ENCODE measurements around the gene KCNG2.

The KCNG2 gene

DNA sequence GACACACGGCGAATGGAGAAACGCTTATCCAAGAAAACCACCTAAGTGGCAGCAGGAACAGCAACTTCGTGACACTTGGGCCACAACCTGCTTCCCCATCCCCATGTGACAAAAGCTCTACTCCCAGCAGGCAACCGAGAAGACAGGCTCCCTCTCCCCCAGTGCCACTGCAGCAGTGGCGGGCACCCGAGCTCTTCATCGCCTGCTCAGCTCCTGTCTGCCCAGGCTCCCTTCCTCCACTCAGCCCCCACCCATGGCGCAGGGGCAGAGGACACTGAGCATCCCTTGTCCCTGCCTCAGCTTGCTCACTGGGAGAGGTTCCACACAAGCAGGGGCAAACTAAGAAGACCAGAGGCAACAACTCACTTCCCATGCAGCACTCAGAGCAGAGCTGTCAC is 130.8 kb downstream of the KCNG2 start:
- DNase-seq = no peak

GRCh38 chr18:79930020-79930642 is 132.4 kb downstream of the KCNG2 start:
- peak; percentile 16 for DNase-seq

GRCh38 chr18:79931475-79931874 is 133.7 kb downstream of the KCNG2 start:
- no peak for DNase-seq

DNA sequence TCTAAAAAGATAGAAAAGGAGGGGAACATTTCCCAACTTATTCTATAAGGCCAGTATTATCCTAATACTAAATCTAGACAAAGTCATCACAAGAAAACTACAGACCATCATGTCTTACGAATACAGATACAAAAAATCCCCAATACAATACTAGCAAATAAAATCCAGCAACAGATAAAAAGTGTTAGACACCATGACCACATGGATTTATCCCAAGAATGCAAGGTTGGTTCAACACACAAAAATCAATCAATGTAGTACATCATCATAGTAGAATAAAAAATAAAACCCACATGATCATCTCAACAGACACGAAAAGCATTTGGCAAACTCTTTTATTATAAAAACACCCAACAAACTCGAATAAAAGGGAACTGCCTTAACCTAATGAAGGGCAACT is 135.2 kb downstream of the KCNG2 start:
- DNase-seq = no peak

GRCh38 chr18:79933765-79934164 is 136.0 kb downstream of the KCNG2 start:
- no peak for DNase-seq

- no peak for DNase-seq
Measured at GRCh38 chr18:79934311-79935097, 136.8 kb downstream of the KCNG2 start.

GRCh38 chr18:79935098-79935480 is 137.4 kb downstream of the KCNG2 start:
- no peak for DNase-seq

DNA sequence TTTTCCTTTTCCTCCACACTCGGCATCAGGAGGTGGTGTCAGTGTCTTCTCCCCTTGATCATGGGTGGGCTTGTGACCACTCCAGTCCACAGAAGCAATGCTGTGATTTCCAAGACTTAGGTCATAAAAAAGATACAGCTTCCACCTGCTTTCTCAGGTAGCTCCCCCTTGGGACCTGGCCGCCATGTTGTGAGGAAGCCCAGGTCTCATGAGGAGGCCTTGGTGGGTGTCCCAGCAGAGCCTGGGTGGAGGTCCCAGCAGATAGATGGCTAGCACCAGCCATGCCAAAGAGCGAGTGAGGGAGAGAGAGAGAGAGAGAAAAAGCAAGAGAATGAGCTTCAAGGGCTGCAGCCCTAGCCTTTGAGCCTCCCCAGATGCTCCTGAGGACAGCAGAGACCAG is 137.8 kb downstream of the KCNG2 start:
- no peak for DNase-seq

- no peak for DNase-seq
Measured at GRCh38 chr18:79935925-79936324, 138.2 kb downstream of the KCNG2 start.

DNA sequence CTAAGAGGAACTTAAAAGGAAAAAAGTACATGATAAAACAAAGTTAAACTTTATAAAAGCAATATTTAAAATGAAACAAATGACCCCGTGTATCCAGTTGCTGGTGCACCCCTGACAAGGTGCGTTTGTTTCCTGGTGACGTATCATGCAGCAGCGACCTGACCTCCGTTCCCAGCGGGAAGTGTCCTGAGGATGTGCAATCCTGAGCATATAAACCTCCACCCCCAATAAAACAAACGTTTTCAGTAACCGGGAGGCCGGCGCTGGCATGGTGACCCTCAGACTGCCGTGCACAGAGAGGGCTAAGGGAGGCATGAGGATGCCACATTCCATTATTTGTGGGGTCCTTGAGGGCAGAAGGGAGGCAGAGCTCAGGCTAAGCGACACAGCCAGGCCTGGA is 138.9 kb downstream of the KCNG2 start:
- DNase-seq = no peak

- no peak for DNase-seq
Measured at GRCh38 chr18:79937103-79937860, 139.5 kb downstream of the KCNG2 start.

DNA sequence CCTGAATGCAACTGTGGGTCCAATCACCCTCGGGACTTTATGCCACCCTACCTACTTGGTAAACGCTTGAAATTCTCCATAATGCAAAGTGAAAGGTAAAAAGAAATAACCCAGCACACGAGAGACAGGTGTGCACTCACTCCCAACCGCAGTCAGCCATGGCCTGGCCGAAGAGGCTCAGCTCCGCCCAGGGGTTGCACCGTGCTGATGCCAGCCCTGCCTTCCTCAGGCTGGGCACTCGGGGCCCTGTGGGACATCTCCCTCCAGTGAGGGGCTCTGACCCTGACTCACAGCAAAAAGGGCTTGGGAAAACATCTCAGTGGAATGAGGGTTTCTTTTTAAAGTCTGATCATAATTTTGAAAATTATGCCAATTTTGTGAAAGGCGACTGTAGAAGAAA is 140.5 kb downstream of the KCNG2 start:
- no peak for DNase-seq

GRCh38 chr18:79939096-79939495 is 141.4 kb downstream of the KCNG2 start:
- no peak for DNase-seq

DNA sequence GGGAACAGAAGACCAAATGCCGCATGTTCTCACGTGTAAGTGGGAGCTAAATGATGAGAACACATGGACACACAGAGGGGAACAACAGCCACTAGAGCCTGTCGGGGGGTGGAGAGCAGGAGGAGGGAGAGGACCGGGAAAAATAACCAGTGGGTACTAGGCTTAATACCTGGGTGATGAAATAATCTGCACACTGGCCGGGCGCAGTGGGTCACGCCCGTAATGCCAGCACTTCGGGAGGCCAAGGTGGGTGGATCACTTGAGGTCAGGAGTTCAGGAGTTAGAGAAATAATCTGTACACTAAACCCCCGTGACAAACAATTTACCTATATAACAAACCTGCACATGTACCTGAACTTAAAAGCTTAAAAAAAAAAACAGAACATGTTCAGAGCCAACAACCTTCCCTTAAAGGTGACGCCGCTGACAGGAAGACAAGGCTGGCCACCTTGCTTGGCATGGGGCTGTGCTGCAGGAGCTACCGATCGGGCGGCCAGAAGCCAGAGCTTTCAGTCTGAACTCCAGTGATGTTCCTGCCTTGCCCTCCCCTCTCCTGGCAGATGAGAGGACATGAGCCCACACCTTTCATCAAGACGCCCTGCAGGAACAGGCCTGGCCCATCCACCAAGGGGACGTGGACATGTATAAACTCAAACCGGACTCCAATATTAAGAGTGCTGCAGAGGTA is 142.5 kb downstream of the KCNG2 start:
- DNase-seq = no peak

- no peak for DNase-seq
Measured at GRCh38 chr18:79940814-79941472, 143.2 kb downstream of the KCNG2 start.

DNA sequence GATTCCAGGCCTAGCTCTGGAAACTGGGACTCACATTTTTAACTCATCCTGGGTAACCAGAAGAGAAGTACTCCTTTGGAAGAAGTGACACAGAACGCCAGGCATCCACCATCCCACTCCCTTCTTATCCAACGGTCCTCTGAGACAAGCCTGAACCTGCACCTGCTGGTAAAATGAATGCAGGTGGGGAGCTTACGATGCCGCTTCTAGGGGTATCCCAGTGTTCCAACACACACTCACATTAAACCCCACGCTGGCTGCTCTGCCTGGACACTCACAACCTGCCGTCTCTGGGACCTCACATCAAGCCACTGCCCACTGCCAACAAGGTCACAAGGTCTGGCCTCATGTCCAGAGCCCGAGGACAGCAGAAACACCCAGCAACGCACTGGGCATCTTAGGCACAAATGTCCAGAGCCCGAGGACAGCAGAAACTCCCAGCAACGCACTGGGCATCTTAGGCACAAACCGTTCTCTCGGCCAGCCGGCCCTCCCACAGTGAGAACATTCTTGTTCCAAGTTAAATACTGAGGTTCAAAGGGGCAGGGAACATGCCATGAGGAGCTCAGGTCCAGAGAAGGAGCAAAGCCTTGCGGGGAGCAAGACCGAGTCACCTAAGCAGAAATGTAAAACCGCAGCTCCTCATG is 143.9 kb downstream of the KCNG2 start:
- no peak for DNase-seq

- no peak for DNase-seq
Measured at GRCh38 chr18:79942211-79942610, 144.5 kb downstream of the KCNG2 start.

DNA sequence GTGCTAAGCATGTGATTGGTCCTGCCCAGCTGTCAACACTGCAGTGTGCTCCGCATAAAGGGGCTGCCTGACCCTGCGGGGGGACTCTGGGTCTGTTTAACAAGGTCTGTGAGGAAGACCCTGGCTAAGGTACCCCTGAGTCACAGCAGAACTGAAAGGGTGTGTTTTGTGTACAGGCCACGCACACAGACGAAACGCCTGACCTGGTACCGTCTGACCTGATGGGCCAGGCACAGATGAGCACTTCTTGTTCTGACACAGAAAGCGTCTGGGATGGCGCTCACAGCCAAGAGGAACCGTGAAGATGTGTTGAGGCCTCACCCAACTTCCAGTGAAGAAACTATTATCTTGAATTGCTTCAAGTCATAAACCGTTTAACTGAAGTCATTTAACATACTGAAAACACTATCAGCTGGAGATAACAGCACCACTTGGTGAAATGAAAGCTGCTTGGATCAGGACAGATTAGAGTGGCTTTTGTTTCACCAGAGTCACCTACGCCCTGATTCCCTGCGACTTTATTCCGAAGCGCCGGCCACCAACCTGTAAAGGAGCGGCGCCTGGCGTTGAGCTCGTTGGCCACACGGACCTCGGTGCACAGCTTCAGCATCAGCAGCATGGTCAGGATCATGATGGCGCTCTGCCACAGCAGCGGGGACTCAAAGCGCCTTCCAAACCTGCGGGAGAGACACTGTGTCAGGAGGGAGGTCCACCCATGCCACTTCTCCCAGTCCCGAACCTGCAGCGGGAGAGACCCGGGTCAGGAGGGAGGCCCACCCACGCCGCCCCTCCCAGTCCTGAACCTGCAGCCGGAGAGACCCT is 145.3 kb downstream of the KCNG2 start:
- no peak for DNase-seq

- no peak for DNase-seq
Measured at GRCh38 chr18:79943608-79944125, 145.9 kb downstream of the KCNG2 start.

- DNase-seq = no peak
Measured at GRCh38 chr18:79944126-79944731, 146.5 kb downstream of the KCNG2 start.

GRCh38 chr18:79944746-79945117 is 147.0 kb downstream of the KCNG2 start:
- no peak for DNase-seq
